H1 (cell line): ENCODE measurements around the gene WASL. TPM values are rescaled to one million over a fixed set of nuclear protein-coding genes. Genes with fewer than 3 reads are reported as not detected.

Source experiments
- CTCF ChIA-PET: fragments of 300-600 bp; sonication (Branson Sonifier 250); formaldehyde crosslinking; loops from one replicate; lab custom pipeline; 2021; ENCODE audit not compliant: partially characterized antibody; lab: Charles Lee
- POLR2A ChIA-PET: fragments of 300-600 bp; sonication (Branson Sonifier 250); formaldehyde crosslinking; loops from one replicate; lab custom pipeline; 2021; ENCODE audit warnings: inconsistent platforms; ENCODE audit not compliant: partially characterized antibody; lab: Charles Lee
- DNase-seq, 2 experiments: peaks; one replicate each; pipeline versions ENCODE4 v3.0.0 to v3.0.0-alpha.2; 2010 to 2022; ENCODE audit warnings: low spot score in 2 of 2, low read depth in 1 of 2, mixed read lengths in 1 of 2
- FAIRE-seq: peaks from 2 replicates; lab custom pipeline; 2011; peaks lifted over from hg19 to GRCh38; lab: Jason Lieb, UNC
- H2AFZ ChIP-seq: 2 replicates; pipeline ENCODE4 v1.8.1; 2012; ENCODE audit warnings: low read length, inconsistent platforms
- H2AK5ac ChIP-seq: 2 replicates; pipeline ENCODE4 v1.6.1; 2013; ENCODE audit warnings: low read depth, low read length
- H2BK120ac ChIP-seq: replicated peaks from 2 replicates; pipeline ENCODE3; 2013; ENCODE audit warnings: low read depth, low read length, inconsistent platforms
- H2BK12ac ChIP-seq: 2 replicates; pipeline ENCODE4 v1.6.1; 2013; ENCODE audit warnings: low read depth, low read length
- H2BK15ac ChIP-seq: 2 replicates; pipeline ENCODE4 v1.6.1; 2013; ENCODE audit warnings: low read length
- H2BK20ac ChIP-seq: 2 replicates; pipeline ENCODE4 v1.6.1; 2013; ENCODE audit warnings: low read length
- H2BK5ac ChIP-seq: 2 replicates; pipeline ENCODE4 v1.6.1; 2013; ENCODE audit warnings: low read depth, low read length
- H3K14ac ChIP-seq: 2 replicates; pipeline ENCODE4 v1.6.1; 2013; ENCODE audit warnings: inconsistent platforms; ENCODE audit not compliant: insufficient read length
- H3K18ac ChIP-seq: 2 replicates; pipeline ENCODE4 v1.6.1; 2013; ENCODE audit warnings: low read length; ENCODE audit errors: extremely low read depth
- H3K23ac ChIP-seq: 2 replicates; pipeline ENCODE4 v1.6.1; 2013; ENCODE audit warnings: inconsistent platforms; ENCODE audit not compliant: insufficient read length
- H3K23me2 ChIP-seq: 2 replicates; pipeline ENCODE4 v1.6.1; 2013; ENCODE audit warnings: low read depth, low read length
- H3K27ac ChIP-seq: 2 replicates; pipeline ENCODE4 v1.6.1; 2011; ENCODE audit warnings: low read depth, low read length, inconsistent platforms
- H3K27me3 ChIP-seq, 4 experiments: replicated peaks in 1 of 4; 1 replicate in 1 of 4; 2 replicates in 3 of 4; pipeline versions ENCODE4 v1.6.1 to v1.8.1; 2011 to 2013; ENCODE audit warnings: low read length in 3 of 4, mild to moderate bottlenecking in 3 of 4, inconsistent platforms in 2 of 4, mixed read lengths in 2 of 4, moderate library complexity in 1 of 4; ENCODE audit not compliant: control insufficient read depth in 3 of 4, insufficient read depth in 3 of 4; ENCODE audit errors: extremely low read depth in 1 of 4
- H3K36me3 ChIP-seq, 4 experiments: 2 replicates each; pipeline versions ENCODE4 v1.6.1 to v1.8.1; 2011 to 2013; ENCODE audit warnings: mild to moderate bottlenecking in 4 of 4, low read length in 3 of 4, moderate library complexity in 2 of 4, control low read depth in 1 of 4, inconsistent platforms in 1 of 4; ENCODE audit not compliant: insufficient read depth in 4 of 4, control insufficient read depth in 2 of 4
- H3K4ac ChIP-seq: replicated peaks from 2 replicates; pipeline ENCODE3; 2013; ENCODE audit warnings: low read length, low read depth, mixed read lengths, inconsistent platforms; ENCODE audit not compliant: insufficient read length
- H3K4me1 ChIP-seq, 4 experiments: replicated peaks in 1 of 4; 1 replicate in 1 of 4; 2 replicates in 3 of 4; pipeline versions ENCODE4 v1.6.1 to v1.8.1; 2011 to 2013; ENCODE audit warnings: low read length in 3 of 4, inconsistent platforms in 2 of 4, mixed read lengths in 1 of 4; ENCODE audit not compliant: insufficient read depth in 4 of 4, control insufficient read depth in 3 of 4
- H3K4me2 ChIP-seq, 2 experiments: 2 replicates each; pipeline versions ENCODE4 v1.6.1 to v1.8.1; 2011 to 2013; ENCODE audit warnings: low read depth in 2 of 2, low read length in 2 of 2, control low read depth in 1 of 2, inconsistent platforms in 1 of 2, mild to moderate bottlenecking in 1 of 2; ENCODE audit not compliant: insufficient read depth in 1 of 2
- H3K4me3 ChIP-seq, 4 experiments: fragments of 200-600, 300-600 bp in 1 of 4; sonication (generic), shearing (Covaris generic), sonication (Bioruptor Twin) in 1 of 4; 2 replicates each; pipeline versions ENCODE4 v1.5.1 to v1.8.1; 2011 to 2016; ENCODE audit warnings: low read length in 4 of 4, low read depth in 3 of 4, control low read depth in 2 of 4, inconsistent platforms in 2 of 4, mild to moderate bottlenecking in 2 of 4, mixed read lengths in 1 of 4, moderate library complexity in 1 of 4; ENCODE audit not compliant: insufficient read depth in 2 of 4; ENCODE audit errors: extremely low read depth in 1 of 4
- H3K56ac ChIP-seq: replicated peaks from 2 replicates; pipeline ENCODE3; 2013; ENCODE audit warnings: low read depth, mild to moderate bottlenecking, mixed read lengths, low read length, inconsistent platforms; ENCODE audit not compliant: insufficient read length
- H3K79me1 ChIP-seq: 2 replicates; pipeline ENCODE4 v1.6.1; 2013; ENCODE audit warnings: low read depth, low read length, control low read depth
- H3K79me2 ChIP-seq, 2 experiments: 2 replicates each; pipeline versions ENCODE4 v1.6.1 to v1.8.1; 2012 to 2013; ENCODE audit warnings: low read length in 2 of 2, mild to moderate bottlenecking in 2 of 2, inconsistent platforms in 1 of 2; ENCODE audit not compliant: insufficient read depth in 2 of 2, control insufficient read depth in 1 of 2
- H3K9ac ChIP-seq, 4 experiments: replicated peaks in 1 of 4; 1 replicate in 1 of 4; 2 replicates in 3 of 4; pipeline versions ENCODE4 v1.6.1 to v1.8.1; 2011 to 2013; ENCODE audit warnings: low read depth in 3 of 4, low read length in 3 of 4, control low read depth in 2 of 4, mild to moderate bottlenecking in 2 of 4, moderate library complexity in 2 of 4, inconsistent platforms in 1 of 4; ENCODE audit errors: extremely low read depth in 1 of 4
- H3K9me3 ChIP-seq, 2 experiments: 2 replicates each; pipeline versions ENCODE4 v1.6.1 to v1.8.1; 2012 to 2013; ENCODE audit warnings: mild to moderate bottlenecking in 2 of 2, moderate library complexity in 2 of 2, control low read depth in 1 of 2, inconsistent platforms in 1 of 2, low read depth in 1 of 2, low read length in 1 of 2, mixed read lengths in 1 of 2; ENCODE audit not compliant: insufficient read depth in 2 of 2
- H4K20me1 ChIP-seq, 2 experiments: replicated peaks in 1 of 2; 2 replicates each; pipeline versions ENCODE3 to v1.8.1; 2011 to 2013; ENCODE audit warnings: inconsistent platforms in 2 of 2, low read length in 2 of 2, mild to moderate bottlenecking in 1 of 2; ENCODE audit not compliant: insufficient read depth in 2 of 2, control insufficient read depth in 1 of 2
- H4K5ac ChIP-seq: 2 replicates; pipeline ENCODE4 v1.6.1; 2013; ENCODE audit warnings: low read length, low read depth, mixed read lengths, inconsistent platforms; ENCODE audit not compliant: insufficient read length
- H4K8ac ChIP-seq: 2 replicates; pipeline ENCODE4 v1.8.0; 2013; ENCODE audit warnings: mild to moderate bottlenecking, moderate library complexity, low read length, inconsistent platforms; ENCODE audit not compliant: insufficient read depth; ENCODE audit errors: extremely low read depth
- H4K91ac ChIP-seq: replicated peaks from 2 replicates; pipeline ENCODE3; 2013; ENCODE audit warnings: low read length, mixed read lengths, inconsistent platforms; ENCODE audit not compliant: insufficient read length
- ATF3 ChIP-seq: IDR thresholded peaks from 2 replicates; pipeline ENCODE4 v1.6.1; 2011; ENCODE audit warnings: low read depth, mild to moderate bottlenecking, low read length; ENCODE audit not compliant: insufficient read depth
- BACH1 ChIP-seq: IDR thresholded peaks from 2 replicates; pipeline ENCODE4 v1.6.1; 2012; ENCODE audit warnings: low read length, improper control_type of control experiment
- BRCA1 ChIP-seq: IDR thresholded peaks from 2 replicates; pipeline ENCODE4 v1.6.1; 2012; ENCODE audit warnings: low read depth, low read length, improper control_type of control experiment
- CBX5 ChIP-seq: fragments of 300-800, 300-1000 bp; sonication (generic); IDR thresholded peaks from 2 replicates; pipeline ENCODE4 v1.7.1; 2016; ENCODE audit warnings: antibody characterized with exemption, low read length, low read depth
- CBX8 ChIP-seq: fragments of 300-800, 300-1000 bp; sonication (generic); IDR thresholded peaks from 2 replicates; pipeline ENCODE4 v1.7.1; 2016; ENCODE audit warnings: low read depth, low read length, borderline replicate concordance
- CREB1 ChIP-seq: IDR thresholded peaks from 2 replicates; pipeline ENCODE4 v1.6.1; 2012; ENCODE audit warnings: inconsistent platforms
- EGR1 ChIP-seq: IDR thresholded peaks from 2 replicates; pipeline ENCODE4 v1.6.1; 2011; ENCODE audit warnings: low read depth, low read length, borderline replicate concordance
- FOSL1 ChIP-seq: IDR thresholded peaks from 2 replicates; pipeline ENCODE4 v1.6.1; 2011; ENCODE audit warnings: mild to moderate bottlenecking, low read depth, low read length, moderate library complexity; ENCODE audit not compliant: insufficient read depth
- HDAC6 ChIP-seq: IDR thresholded peaks from one replicate; pipeline ENCODE4 v1.7.1; 2012; ENCODE audit warnings: low read depth, mild to moderate bottlenecking, inconsistent platforms, low read length, moderate library complexity
- KDM1A ChIP-seq: fragments of 200-600, 300-600 bp; sonication (generic); IDR thresholded peaks from 2 replicates; pipeline ENCODE4 v1.7.1; 2016; ENCODE audit warnings: mild to moderate bottlenecking, low read length, borderline replicate concordance
- MAFK ChIP-seq: IDR thresholded peaks from 2 replicates; pipeline ENCODE4 v1.6.1; 2012; ENCODE audit warnings: low read depth, mild to moderate bottlenecking, improper control_type of control experiment, low read length
- PHF8 ChIP-seq: fragments of 200-600 bp; sonication (generic); conservative IDR thresholded peaks from 2 replicates; pipeline ENCODE4 v1.7.1; 2012; ENCODE audit warnings: low read depth, mild to moderate bottlenecking, inconsistent platforms, low read length, moderate library complexity
- SP1 ChIP-seq: IDR thresholded peaks from 2 replicates; pipeline ENCODE4 v1.6.1; 2011; ENCODE audit warnings: low read depth, low read length
- SP4 ChIP-seq: IDR thresholded peaks from 2 replicates; pipeline ENCODE4 v1.6.1; 2012; ENCODE audit warnings: low read length, inconsistent platforms
- TEAD4 ChIP-seq: IDR thresholded peaks from 2 replicates; pipeline ENCODE4 v1.6.1; 2012; ENCODE audit warnings: low read depth, low read length, inconsistent platforms, mixed read lengths
- WGBS, 2 experiments: shearing (Covaris generic) in 1 of 2; methylation state at CpG; one replicate each; pipeline versions ENCODE4 v1.1.6 to v1.1.7; 2013 to 2015; ENCODE audit warnings: low lambda C conversion rate in 2 of 2, mixed read lengths in 2 of 2, inconsistent platforms in 1 of 2, low coverage in 1 of 2, missing lambda C conversion rate in 1 of 2; ENCODE audit not compliant: insufficient replicate concordance in 2 of 2, insufficient coverage in 1 of 2, insufficient read length in 1 of 2; ENCODE audit errors: extremely low coverage in 1 of 2, missing lambda C conversion rate in 1 of 2; 5-methylcytosine and 5-hydroxymethylcytosine counted together
- polyA plus RNA-seq, 7 experiments: library from polyadenylated mRNA; depleted of rRNA in 3 of 7; stranded (reverse) in 5 of 7; unstranded in 2 of 7; fragments of >200 nt in 5 of 7; fragments of 200-250 nt in 2 of 7; gene quantifications; 1 replicate in 5 of 7; 2 replicates in 1 of 7; 4 replicates in 1 of 7; pipeline versions ENCODE4 v1.2.1 to v1.2.3, GENCODE V29; 2011 to 2013; ENCODE audit warnings: missing spikeins in 2 of 7, mixed read lengths in 2 of 7
- total RNA-seq: library from RNA; stranded (reverse); fragmentation: NEBNext Ultra II Directional; extraction: Animal tissue kit (Norgen Biotek cat#: 25700); gene quantifications from 2 replicates; pipeline ENCODE4 v1.2.1, GENCODE V29; 2021

The WASL gene
- total and polyA plus RNA-seq, 2 of the 8 experiments (the other 6 are each of a cell fraction or from before 2014, with no cell fraction given): 7.7 to 38.9 TPM

- Histone ChIP-seq H4K8ac (no peak overlapping the region), H2BK15ac (no peak overlapping the region), H3K4me1 (peaks cover 0 to 2% (median 0%) of the 10 kb centered on the region in 4 experiments; a peak in 1 of 7 replicates), H2BK120ac (no peak overlapping the region), H3K36me3 (no peaks in the 10 kb centered on the region), H4K20me1 (no peaks in the 10 kb centered on the region), H2BK20ac (no peak overlapping the region), H3K4me2 (no peak overlapping the region), H3K27me3 (no peaks in the 10 kb centered on the region), H4K91ac (no peak overlapping the region), H3K4ac (no peak overlapping the region), H3K27ac (no peak overlapping the region), H3K23ac (no peak overlapping the region), H3K23me2 (no peaks in the 10 kb centered on the region), H4K5ac (no peak overlapping the region), H3K18ac (no peak overlapping the region), H3K56ac (no peak overlapping the region), H2BK12ac (no peak overlapping the region), H3K9me3 (peaks cover 0 to 3% of the 10 kb centered on the region in 2 experiments; a peak in 1 of 4 replicates), H2AFZ (no peak overlapping the region), H3K79me1 (no peaks in the 10 kb centered on the region), H3K9ac (no peak overlapping the region), H2AK5ac (no peak overlapping the region), H3K79me2 (no peaks in the 10 kb centered on the region), H2BK5ac (no peak overlapping the region)
- ChIA-PET POLR2A (interaction anchor here (0.7 kb wide), 1 partner anchor 42 kb away, joined by 3 read pairs; the partner anchor contains the start of gene WASL), CTCF (interaction anchor here (0.7 to 4.5 kb wide), 9 partner anchors 31 to 1012 kb away, joined by 3 to 28 read pairs (median 3); partner anchors contain the start of gene WASL)
- WGBS, 2 experiments: 90% methylated on average over 5 of the region's 5 CpGs; no CpG with 5 or more reads in 1 of the 2 experiments
- no peak for DNase-seq
- FAIRE-seq: no peak
- TF ChIP-seq BACH1: no peak
- no peak for TF ChIP-seq HDAC6
- no peak for TF ChIP-seq EGR1
- no peak for TF ChIP-seq KDM1A
- TF ChIP-seq BRCA1: no peak
- no peak for TF ChIP-seq SP4
- no peak for TF ChIP-seq MAFK
- no peak for TF ChIP-seq CBX5
- TF ChIP-seq CREB1: no peak
- no peak for TF ChIP-seq TEAD4
- no peak for TF ChIP-seq CBX8
- TF ChIP-seq FOSL1: no peak
- TF ChIP-seq SP1: no peak
- TF ChIP-seq PHF8: no peak
- no peak for TF ChIP-seq ATF3
- TF ChIP-seq, all 59 proteins: peak for 0
- H3K14ac ChIP-seq: no peak overlapping the region
- H3K4me3 ChIP-seq: no peak overlapping the region
Observed at GRCh38 chr7:123791001-123791400, 42.2 kb upstream of the WASL start.
